CMK (cell line): ENCODE data around the gene TMEM139.
"Not testable (repeated sequence)": the region's sequence is repeated elsewhere in the genome, so short reads cannot be mapped to it uniquely, and the experiment has no call there.

Experiments
- DNase-seq: peaks from one replicate; pipeline ENCODE4 v3.0.0-alpha.2; 2010; ENCODE audit warnings: low read depth

Gene TMEM139

GRCh38 chr7:143259765-143260164 is 25.0 kb upstream of the TMEM139 start:
- DNase-seq: no peak

- DNase-seq: no peak
Measured at GRCh38 chr7:143261901-143262300, 22.9 kb upstream of the TMEM139 start.

- peak; percentile 37 for DNase-seq
Measured at GRCh38 chr7:143263266-143264195, 21.2 kb upstream of the TMEM139 start, which contains the start of gene GSTK1. Gene GSTK1, plus strand, starts transcription at chr7:143263441. Its CDS starts 73 bp downstream, at chr7:143263514.

GRCh38 chr7:143264196-143264568 is 20.6 kb upstream of the TMEM139 start:
- not testable (repeated sequence) for DNase-seq

- DNase-seq: no peak
Measured at GRCh38 chr7:143265017-143265693, 19.6 kb upstream of the TMEM139 start.

GRCh38 chr7:143269251-143269650 is 15.5 kb upstream of the TMEM139 start:
- DNase-seq: no peak

GRCh38 chr7:143271240-143271639 is 13.5 kb upstream of the TMEM139 start:
- DNase-seq: no peak

GRCh38 chr7:143272871-143273270 is 11.9 kb upstream of the TMEM139 start:
- DNase-seq: no peak

GRCh38 chr7:143279186-143280098 is 5.3 kb upstream of the TMEM139 start:
- no peak for DNase-seq

- DNase-seq: no peak
Measured at GRCh38 chr7:143280160-143280559, 4.6 kb upstream of the TMEM139 start.

- no peak for DNase-seq
Measured at GRCh38 chr7:143280566-143280965, 4.2 kb upstream of the TMEM139 start.

- DNase-seq: no peak
Measured at GRCh38 chr7:143281529-143281928, 3.2 kb upstream of the TMEM139 start.

GRCh38 chr7:143282124-143282523 is 2.6 kb upstream of the TMEM139 start:
- DNase-seq: no peak

- no peak for DNase-seq
Measured at GRCh38 chr7:143283381-143283780, 1.4 kb upstream of the TMEM139 start.

- no peak for DNase-seq
Measured at GRCh38 chr7:143285470-143285778, 666 bp downstream of the TMEM139 start.

- no peak for DNase-seq
Measured at GRCh38 chr7:143285806-143286521, 1.2 kb downstream of the TMEM139 start.

- no peak for DNase-seq
Measured at GRCh38 chr7:143286522-143286890, 1.7 kb downstream of the TMEM139 start.

- no peak for DNase-seq
Measured at GRCh38 chr7:143287339-143287934, 2.7 kb downstream of the TMEM139 start.

- peak; percentile 85 for DNase-seq
Measured at GRCh38 chr7:143287935-143288826, 3.4 kb downstream of the TMEM139 start, which contains the start of gene CASP2. Gene CASP2, plus strand, starts transcription at chr7:143288351. Its CDS starts 105 bp downstream, at chr7:143288456.

- no peak for DNase-seq
Measured at GRCh38 chr7:143288836-143289235, 4.1 kb downstream of the TMEM139 start.
